Chondrocyte (in vitro differentiated cells): ENCODE data around the gene KCNMB3. TPM values are rescaled to one million over a fixed set of nuclear protein-coding genes. Genes with fewer than 3 reads are reported as not detected.
"Not testable (repeated sequence)": the region's sequence is repeated elsewhere in the genome, so short reads cannot be mapped to it uniquely, and the experiment has no call there.

Source experiments
- DNase-seq: peaks from one replicate; pipeline ENCODE4 v3.0.0; 2021; ENCODE audit warnings: mixed read lengths, low spot score
- H3K27ac Mint-ChIP-seq: one replicate; pipeline ENCODE4 v1.8.0; 2021; ENCODE audit warnings: mild to moderate bottlenecking, moderate library complexity, mixed read lengths; ENCODE audit not compliant: unreplicated experiment
- H3K27me3 Mint-ChIP-seq: 2 replicates; pipeline ENCODE4 v1.8.0; 2021; ENCODE audit warnings: low read depth, mixed read lengths
- H3K36me3 Mint-ChIP-seq: 2 replicates; pipeline ENCODE4 v1.8.0; 2021; ENCODE audit warnings: low read depth, mixed read lengths
- H3K4me1 Mint-ChIP-seq: 2 replicates; pipeline ENCODE4 v1.8.0; 2021; ENCODE audit warnings: low read depth, mild to moderate bottlenecking, mixed read lengths
- H3K4me3 Mint-ChIP-seq: one replicate; pipeline ENCODE4 v1.8.0; 2021; ENCODE audit warnings: mild to moderate bottlenecking, moderate library complexity, mixed read lengths; ENCODE audit not compliant: unreplicated experiment
- H3K9me3 Mint-ChIP-seq: 2 replicates; pipeline ENCODE4 v1.8.0; 2021; ENCODE audit warnings: low read depth, mixed read lengths
- total RNA-seq: library from RNA; stranded (reverse); gene quantifications from 3 replicates; pipeline ENCODE4 v1.2.1, GENCODE V29; 2021
- TF ChIP-seq, protein P1 (sequence below): fragments of 200-600 bp; sonication (generic); IDR thresholded peaks from 2 replicates; pipeline ENCODE4 v1.5.0; 2021; ENCODE audit warnings: antibody characterized with exemption, mild to moderate bottlenecking, moderate library complexity

The KCNMB3 gene
- total RNA-seq, 1 donor from 2014 or later, result 2.0 TPM

DNA sequence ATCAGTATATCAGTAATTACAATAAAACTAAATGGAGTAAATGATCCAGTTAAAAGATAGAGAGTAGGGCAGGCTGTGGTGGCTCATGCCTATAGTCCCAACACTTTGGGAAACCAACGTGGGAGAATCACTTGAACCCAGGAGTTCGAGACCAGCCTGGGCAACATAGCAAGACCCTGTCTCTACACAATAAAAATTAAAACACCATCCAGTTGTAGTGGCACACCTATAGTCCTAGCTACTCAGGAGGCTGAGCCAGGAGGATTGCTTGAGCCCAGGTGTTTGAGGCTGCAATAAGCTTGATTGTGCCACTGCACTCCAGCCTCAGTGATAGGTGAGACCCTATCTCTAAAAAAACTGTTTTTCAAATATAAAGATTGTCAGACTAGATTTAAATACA is 5.9 kb upstream of the KCNMB3 start:
- Mint-ChIP-seq H3K4me1 (peaks cover 48% of the 10 kb centered on the region), H3K4me3 (no peak overlapping the region), H3K27ac (no peak overlapping the region), H3K9me3 (peaks cover 25% of the 10 kb centered on the region), H3K27me3 (no peaks in the 10 kb centered on the region), H3K36me3 (peaks cover 14% of the 10 kb centered on the region)
- no peak for DNase-seq
- TF ChIP-seq, protein P1, sequence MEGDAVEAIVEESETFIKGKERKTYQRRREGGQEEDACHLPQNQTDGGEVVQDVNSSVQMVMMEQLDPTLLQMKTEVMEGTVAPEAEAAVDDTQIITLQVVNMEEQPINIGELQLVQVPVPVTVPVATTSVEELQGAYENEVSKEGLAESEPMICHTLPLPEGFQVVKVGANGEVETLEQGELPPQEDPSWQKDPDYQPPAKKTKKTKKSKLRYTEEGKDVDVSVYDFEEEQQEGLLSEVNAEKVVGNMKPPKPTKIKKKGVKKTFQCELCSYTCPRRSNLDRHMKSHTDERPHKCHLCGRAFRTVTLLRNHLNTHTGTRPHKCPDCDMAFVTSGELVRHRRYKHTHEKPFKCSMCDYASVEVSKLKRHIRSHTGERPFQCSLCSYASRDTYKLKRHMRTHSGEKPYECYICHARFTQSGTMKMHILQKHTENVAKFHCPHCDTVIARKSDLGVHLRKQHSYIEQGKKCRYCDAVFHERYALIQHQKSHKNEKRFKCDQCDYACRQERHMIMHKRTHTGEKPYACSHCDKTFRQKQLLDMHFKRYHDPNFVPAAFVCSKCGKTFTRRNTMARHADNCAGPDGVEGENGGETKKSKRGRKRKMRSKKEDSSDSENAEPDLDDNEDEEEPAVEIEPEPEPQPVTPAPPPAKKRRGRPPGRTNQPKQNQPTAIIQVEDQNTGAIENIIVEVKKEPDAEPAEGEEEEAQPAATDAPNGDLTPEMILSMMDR, result no peak

DNA sequence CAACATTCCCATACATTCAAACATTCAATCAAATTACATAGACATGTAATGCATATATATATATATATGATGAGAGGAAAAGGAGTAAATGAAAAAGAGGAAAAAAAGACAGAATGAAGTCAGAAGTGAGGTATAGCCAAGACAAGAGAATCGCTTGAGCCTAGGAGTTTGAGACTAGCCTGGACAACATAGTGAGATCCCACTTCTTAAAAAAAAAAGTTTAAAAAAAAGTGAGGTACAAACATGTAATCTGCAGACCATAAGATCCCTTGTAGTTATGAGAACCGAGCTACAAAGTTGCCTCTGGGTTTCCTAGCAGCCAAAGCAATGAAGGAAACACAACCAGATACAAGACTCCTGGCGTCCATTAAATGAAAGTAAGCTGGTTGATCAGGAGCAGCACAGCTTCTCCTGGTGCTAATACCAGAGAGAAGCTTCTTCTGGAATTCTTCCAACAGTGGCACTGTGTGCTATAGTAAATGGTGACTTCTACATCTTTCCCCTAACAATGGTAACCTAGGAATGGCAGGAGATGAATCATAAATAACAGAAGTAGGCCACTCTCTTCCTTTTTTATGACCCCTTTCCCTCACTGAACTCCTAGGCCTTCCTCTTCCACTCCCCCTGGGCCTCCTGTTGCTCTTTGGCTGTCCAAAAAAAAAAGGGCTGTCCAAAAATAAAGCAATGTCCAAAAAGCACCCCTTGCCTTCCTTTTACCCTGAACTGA is 3.5 kb downstream of the KCNMB3 start:
- TF ChIP-seq, protein P1, result no peak
- Mint-ChIP-seq H3K4me3 (no peak overlapping the region), H3K4me1 (peaks cover 8% of the 10 kb centered on the region), H3K27me3 (no peaks in the 10 kb centered on the region), H3K9me3 (no peaks in the 10 kb centered on the region), H3K27ac (no peak overlapping the region), H3K36me3 (peaks cover 19% of the 10 kb centered on the region)
- no peak for DNase-seq

DNA sequence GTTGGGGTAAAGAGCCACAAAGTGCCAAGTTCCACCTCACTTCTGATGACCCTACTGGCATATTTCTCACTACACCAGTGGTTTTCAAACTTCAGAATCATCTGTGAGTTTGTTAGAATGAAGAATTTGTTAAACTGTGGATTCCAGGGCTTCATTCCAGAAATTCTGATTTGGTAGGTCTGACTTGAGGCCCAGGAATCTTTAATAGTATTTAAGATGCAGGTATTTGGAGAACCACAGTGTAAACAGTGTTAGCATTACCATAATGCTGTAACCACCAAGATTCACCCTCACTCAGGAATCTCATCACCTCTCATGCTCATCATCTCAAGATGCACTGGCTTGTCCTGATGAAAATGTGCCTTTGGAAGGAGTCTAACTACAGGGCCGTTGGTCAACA is 6.0 kb downstream of the KCNMB3 start:
- TF ChIP-seq, protein P1, result no peak
- peaks cover 8% of the 10 kb centered on the region for H3K4me1 Mint-ChIP-seq
- H3K36me3 Mint-ChIP-seq, result peaks cover 16% of the 10 kb centered on the region

DNA sequence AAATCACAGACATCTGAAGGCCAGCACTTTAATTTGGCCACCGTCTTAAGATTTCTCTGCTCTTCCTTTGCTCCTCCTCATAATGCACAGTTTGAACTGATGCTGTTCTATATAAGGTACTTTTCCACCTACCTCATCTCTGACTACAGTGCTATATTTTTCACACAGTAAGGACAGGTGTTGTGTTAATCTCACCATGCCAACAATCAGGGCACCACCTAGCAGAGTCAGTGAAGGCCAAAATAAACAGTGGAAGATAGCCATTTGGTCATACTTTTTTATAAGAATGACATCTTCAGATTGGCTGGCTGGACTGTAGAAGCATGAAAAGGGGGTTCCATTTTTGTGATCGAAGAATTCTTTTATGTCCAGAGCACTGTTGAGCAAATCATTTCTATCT is 8.1 kb downstream of the KCNMB3 start:
- not testable (repeated sequence) for H3K36me3 Mint-ChIP-seq, H3K9me3 Mint-ChIP-seq, H3K27ac Mint-ChIP-seq, DNase-seq, H3K4me3 Mint-ChIP-seq, H3K27me3 Mint-ChIP-seq
- peaks cover 15% of the 10 kb centered on the region for H3K4me1 Mint-ChIP-seq

More for the DNA sequence above, 6.0 kb downstream of the KCNMB3 start:
- peak overlapping the region; percentile 1 for H3K27ac Mint-ChIP-seq
- no peak overlapping the region for H3K4me3 Mint-ChIP-seq
- no peaks in the 10 kb centered on the region for H3K9me3 Mint-ChIP-seq
- no peak for DNase-seq
- no peaks in the 10 kb centered on the region for H3K27me3 Mint-ChIP-seq

DNA sequence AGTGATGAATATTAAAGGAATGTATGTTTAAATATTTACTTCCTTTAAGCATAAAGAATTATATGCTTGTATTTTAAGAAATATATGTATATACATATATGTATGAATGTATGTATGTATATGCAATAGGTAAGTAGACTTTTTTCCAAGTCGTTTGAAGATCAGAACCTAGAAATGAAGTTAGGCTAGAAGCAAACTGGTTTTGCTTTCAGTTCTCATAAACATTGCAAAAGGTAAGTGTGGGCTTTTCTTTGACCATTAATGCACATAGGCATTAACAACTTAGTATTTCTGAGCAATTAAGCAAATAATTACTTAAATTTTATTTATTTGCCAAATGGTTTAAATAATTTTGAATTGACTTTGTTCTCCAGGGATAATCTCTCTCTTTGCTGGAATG is 10.6 kb downstream of the KCNMB3 start:
- not testable (repeated sequence) for H3K9me3 Mint-ChIP-seq, H3K27me3 Mint-ChIP-seq, DNase-seq, H3K36me3 Mint-ChIP-seq, H3K27ac Mint-ChIP-seq, H3K4me3 Mint-ChIP-seq
- peaks cover 27% of the 10 kb centered on the region for H3K4me1 Mint-ChIP-seq

DNA sequence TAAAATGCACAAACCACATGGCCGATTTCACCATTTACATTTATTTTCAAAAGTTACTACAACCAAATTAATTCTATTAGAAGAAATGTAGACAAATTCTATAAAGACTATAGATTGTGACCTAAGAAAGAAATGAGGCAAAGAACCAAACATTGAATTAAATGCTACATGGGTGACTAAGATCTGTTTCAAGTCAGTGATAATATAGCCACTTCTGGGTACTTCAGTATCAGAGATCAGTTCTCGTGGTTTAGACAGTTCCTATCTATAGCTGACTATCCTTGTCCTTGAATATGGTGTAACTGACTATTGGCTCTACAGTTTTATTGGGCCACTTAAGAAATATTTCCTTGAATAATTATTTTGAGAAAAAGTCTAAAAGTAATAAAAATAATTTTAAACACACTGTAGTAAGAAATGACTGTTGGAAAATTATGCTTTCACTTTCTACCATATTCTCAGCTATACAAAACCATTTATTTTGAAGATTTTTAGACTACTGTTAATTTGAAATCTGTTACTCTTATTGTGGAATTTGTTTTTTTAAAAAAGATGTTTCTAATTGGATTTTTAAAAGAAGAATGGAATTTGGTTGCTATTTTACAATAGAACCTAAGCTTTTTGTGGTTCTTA is 14.1 kb downstream of the KCNMB3 start:
- Mint-ChIP-seq H3K36me3 (peaks cover 8% of the 10 kb centered on the region), H3K4me3 (no peak overlapping the region), H3K27me3 (no peaks in the 10 kb centered on the region), H3K9me3 (no peaks in the 10 kb centered on the region), H3K4me1 (peaks cover 28% of the 10 kb centered on the region), H3K27ac (peak overlapping the region; percentile 28)
- TF ChIP-seq, protein P1, result no peak
- DNase-seq, result no peak
